ENCODE results near the gene ASZ1.

GRCh38 chr7:117412946-117413559, 14.2 kb downstream of the ASZ1 start:
- TF ChIP-seq REST (IDR thresholded peaks at IDR 0.05; ENCODE audit: insufficient read depth in 1 of 2, low read depth in 2 of 2, low read length in 1 of 2) (no peak), CTCF (IDR thresholded peaks at IDR 0.05) (no peak), TCF7L2 (IDR thresholded peaks at IDR 0.05; ENCODE audit: low read depth, low read length) (no peak)

Measured in Panc1 (cell line).